K562 (cell line): ENCODE data around the gene POLR1D. TPM values are rescaled to one million over a fixed set of nuclear protein-coding genes. Genes with fewer than 3 reads are reported as not detected.

Experiments
- AFF1 ChIP-seq, 2 experiments: fragments of 450-650 bp; IDR thresholded peaks; 2 replicates each; pipeline ENCODE4 v1.6.1; 2018; ENCODE audit warnings: mild to moderate bottlenecking in 2 of 2, low read depth in 1 of 2; ENCODE audit not compliant: partially characterized antibody in 2 of 2
- DDX20 ChIP-seq: fragments of 450-650 bp; IDR thresholded peaks from 2 replicates; pipeline ENCODE4 v1.6.1; 2016; ENCODE audit warnings: missing genetic modification characterization, low read depth, mild to moderate bottlenecking, missing compliant biosample characterization, moderate library complexity
- EP400 ChIP-seq: fragments of 450-650 bp; IDR thresholded peaks from 2 replicates; pipeline ENCODE4 v1.6.1; 2017; ENCODE audit warnings: antibody characterized with exemption, mild to moderate bottlenecking, moderate library complexity
- FOXO4 ChIP-seq: fragments of 450-650 bp; formaldehyde crosslinking; IDR thresholded peaks from 2 replicates; pipeline ENCODE4 v1.4.0; 2020; ENCODE audit warnings: mild to moderate bottlenecking, moderate library complexity
- GABPA ChIP-seq: fragments of 200-800 bp; sonication (Bioruptor generic); conservative IDR thresholded peaks from 2 replicates; pipeline ENCODE4 v1.6.1; 2016; ENCODE audit warnings: low read depth, missing genetic modification characterization, missing compliant biosample characterization
- GABPB1 ChIP-seq: sonication (generic); formaldehyde crosslinking; IDR thresholded peaks from 2 replicates; pipeline ENCODE4 v1.8.0; 2022; ENCODE audit warnings: mild to moderate bottlenecking, missing genetic modification reagents
- GTF2E2 ChIP-seq: fragments of 200-800 bp; sonication (Bioruptor generic); IDR thresholded peaks from 2 replicates; pipeline ENCODE4 v1.6.1; 2016; ENCODE audit warnings: missing genetic modification characterization, missing compliant biosample characterization
- HDAC1 ChIP-seq, 2 experiments: fragments of 450-650 bp; IDR thresholded peaks; 2 replicates each; pipeline ENCODE4 v1.6.1; 2016 to 2017; ENCODE audit warnings: inconsistent platforms in 1 of 2, mild to moderate bottlenecking in 1 of 2, moderate library complexity in 1 of 2
- HNRNPUL1 ChIP-seq: fragments of 200-400 bp; formaldehyde crosslinking; IDR thresholded peaks from 2 replicates; pipeline ENCODE4 v1.6.1; 2017; ENCODE audit warnings: low read length
- MYBL2 ChIP-seq, 2 experiments: fragments of 450-650 bp in 1 of 2; sonication (generic) in 1 of 2; formaldehyde crosslinking in 1 of 2; IDR thresholded peaks; 2 replicates each; pipeline versions ENCODE4 v1.6.1 to v1.8.1; 2017 to 2022; ENCODE audit warnings: borderline replicate concordance in 1 of 2, inconsistent platforms in 1 of 2, low read depth in 1 of 2, mild to moderate bottlenecking in 1 of 2, missing genetic modification reagents in 1 of 2, moderate library complexity in 1 of 2
- NFATC3 ChIP-seq: fragments of 450-650 bp; IDR thresholded peaks from 2 replicates; pipeline ENCODE4 v1.6.1; 2017; ENCODE audit warnings: mild to moderate bottlenecking
- PHF21A ChIP-seq: fragments of 450-650 bp; IDR thresholded peaks from 2 replicates; pipeline ENCODE4 v1.6.1; 2017; ENCODE audit warnings: low read depth, borderline replicate concordance
- POLR2A ChIP-seq: fragments of 450-650 bp; conservative IDR thresholded peaks from 2 replicates; pipeline ENCODE4 v1.6.1; 2016
- POLR2H ChIP-seq: IDR thresholded peaks from 2 replicates; pipeline ENCODE4 v1.6.1; 2016; ENCODE audit warnings: missing genetic modification characterization, low read depth, mild to moderate bottlenecking, control low read depth, missing compliant biosample characterization, moderate library complexity
- PTBP1 ChIP-seq: fragments of 200-400 bp; formaldehyde crosslinking; IDR thresholded peaks from 2 replicates; pipeline ENCODE4 v1.6.1; 2017; ENCODE audit warnings: low read depth, low read length
- SP1 ChIP-seq: sonication (generic); formaldehyde crosslinking; IDR thresholded peaks from 2 replicates; pipeline ENCODE4 v1.8.1; 2022; ENCODE audit warnings: mild to moderate bottlenecking, missing genetic modification reagents
- TAF9B ChIP-seq: fragments of 450-650 bp; IDR thresholded peaks from 2 replicates; pipeline ENCODE4 v1.6.1; 2018; ENCODE audit warnings: mild to moderate bottlenecking; ENCODE audit not compliant: partially characterized antibody
- USF2 ChIP-seq: sonication (generic); formaldehyde crosslinking; IDR thresholded peaks from 2 replicates; pipeline ENCODE4 v1.5.0; 2020; ENCODE audit warnings: missing genetic modification reagents
- VEZF1 ChIP-seq: fragments of 200-800 bp; sonication (Bioruptor generic); IDR thresholded peaks from 2 replicates; pipeline ENCODE4 v1.6.1; 2017; ENCODE audit warnings: missing genetic modification characterization, missing compliant biosample characterization
- ZNF79 ChIP-seq: fragments of 250-450 bp; sonication (Bioruptor Pico); IDR thresholded peaks from 2 replicates; pipeline ENCODE4 v1.4.0; 2020; ENCODE audit warnings: low read depth, mild to moderate bottlenecking, moderate library complexity
- polyA plus RNA-seq, 8 experiments: library from polyadenylated mRNA; depleted of rRNA in 4 of 8; stranded (reverse) in 5 of 8; unstranded in 3 of 8; fragments of >200 nt; fragmentation: Nextera tagmentation in 2 of 8; fragmentation: Illumina TruSeq in 1 of 8; extraction: Ambion mirVana in 2 of 8; extraction: Trizol in 1 of 8; gene quantifications; 2 replicates each; pipeline versions ENCODE4 v1.2.1 to v1.2.3, GENCODE V29; 2011 to 2014; ENCODE audit warnings: inconsistent platforms in 1 of 8, missing spikeins in 1 of 8
- total RNA-seq, 7 experiments: library from RNA; depleted of rRNA in 6 of 7; stranded (reverse); fragments of >200 nt in 6 of 7; fragmentation: Illumina TruSeq in 2 of 7; extraction: Trizol in 2 of 7; gene quantifications; 2 replicates each; pipeline versions ENCODE4 v1.2.1 to v1.2.3, GENCODE V29; 2011 to 2021; ENCODE audit warnings: low replicate concordance in 1 of 7

Gene POLR1D
- total and polyA plus RNA-seq, 9 of the 15 experiments (the other 6 are each of a cell fraction or from before 2014, with no cell fraction given): 107 to 188 (median 145) TPM

GRCh38 chr13:27621366-27622101, at the start of gene POLR1D (continued):
- TF ChIP-seq EP400 (peak; percentile 78; the same call in 1 of the 2 replicates), DDX20 (tag) (no peak), GABPA (tag) (peak; percentile 71), POLR2H (tag) (no peak), HNRNPUL1 (no peak), USF2 (peak; percentile 73), PTBP1 (no peak), FOXO4 (CRISPR knock-in tag) (no peak), MYBL2 (IDR thresholded peaks at IDR 0.05; ENCODE audit: low read depth) (no peak), MYBL2 (CRISPR knock-in tag; IDR thresholded peaks at IDR 0.05; ENCODE audit: borderline replicate concordance) (no peak), ZNF79 (CRISPR knock-in tag) (no peak), GTF2E2 (tag) (no peak), POLR2A (peak; percentile 84), GABPB1 (CRISPR knock-in tag) (no peak), PHF21A (no peak), TAF9B (peak; percentile 30), AFF1 (IDR thresholded peaks at IDR 0.05; ENCODE audit: low read depth in 1 of 2, partially characterized antibody in 2 of 2) (no peak), NFATC3 (no peak), HDAC1 (IDR thresholded peaks at IDR 0.05) (peak in 1 of 2 experiments; percentile 70; a peak in 2 of 4 replicates), VEZF1 (CRISPR knock-in tag) (peak; percentile 77), SP1 (CRISPR knock-in tag) (peak; percentile 19; the same call in 1 of the 2 replicates)
